Lower leg skin (tissue), 4 donors: ENCODE data around the gene HMGCR. TPM values are rescaled to one million over a fixed set of nuclear protein-coding genes. Genes with fewer than 3 reads are reported as not detected.

Experiments
- DNase-seq, 2 donors: peaks; one replicate each; pipeline ENCODE4 v3.0.0-alpha.2; 2019; ENCODE audit warnings: low spot score in 2 of 2
- H3K4me3 ChIP-seq: fragments of 200-600 bp; sonication (generic); 2 replicates; pipeline ENCODE4 v1.5.1; 2017; ENCODE audit warnings: mild to moderate bottlenecking, low read depth; ENCODE audit not compliant: poor library complexity, severe bottlenecking
- CTCF ChIP-seq, 3 donors: fragments of 450-650 bp; IDR thresholded peaks; one replicate each; pipeline ENCODE4 v1.5.1; 2016; ENCODE audit warnings: antibody characterized with exemption in 3 of 3, mild to moderate bottlenecking in 3 of 3, moderate library complexity in 2 of 3
- POLR2A ChIP-seq, 2 donors: fragments of 450-650 bp; IDR thresholded peaks; one replicate each; pipeline ENCODE4 v1.6.1; 2016 to 2017; ENCODE audit warnings: antibody characterized with exemption in 2 of 2, mild to moderate bottlenecking in 1 of 2, moderate library complexity in 1 of 2
- WGBS, 2 donors: methylation state at CpG; one replicate each; pipeline ENCODE4 v1.1.5; 2018; 5-methylcytosine and 5-hydroxymethylcytosine counted together
- intact Hi-C: fragments of 100-400 bp; cut with DNase I; formaldehyde crosslinking; loops from one replicate; pipeline ENCODE4 v1.15.0; 2023; ENCODE audit warnings: low total_unique reads
- total RNA-seq, 4 donors: library from RNA; depleted of rRNA; stranded (reverse); fragments of >200 nt; gene quantifications; one replicate each; pipeline ENCODE4 v1.1.0, GENCODE V29; 2016

HMGCR gene
- total RNA-seq, 4 donors from 2014 or later: 101 to 119 (median 103) TPM

GRCh38 chr5:75374394-75374814, 37.4 kb downstream of the HMGCR start:
- intact Hi-C loops: no loop called here
- no peak for DNase-seq
- TF ChIP-seq POLR2A (IDR thresholded peaks at IDR 0.05) (no peak), CTCF (IDR thresholded peaks at IDR 0.05) (no peak)
- 90 to 92% methylated on average over 12 of the region's 12 CpGs for WGBS, 2 donors
- H3K4me3 ChIP-seq: no peak overlapping the region

GRCh38 chr5:75375414-75375813, 38.4 kb downstream of the HMGCR start:
- WGBS, 2 donors: 98 to 99% methylated on average over 4 of the region's 4 CpGs
- TF ChIP-seq CTCF (IDR thresholded peaks at IDR 0.05): no peak
- no peak for TF ChIP-seq POLR2A (IDR thresholded peaks at IDR 0.05)
- DNase-seq: no peak
- no peak overlapping the region for H3K4me3 ChIP-seq
- intact Hi-C loops: no loop called here

GRCh38 chr5:75380099-75380498, 43.1 kb downstream of the HMGCR start:
- 90 to 94% methylated on average over 1 of the region's 1 CpG for WGBS, 2 donors
- DNase-seq: no peak
- H3K4me3 ChIP-seq: no peak overlapping the region
- intact Hi-C loops: no loop called here
- TF ChIP-seq CTCF (IDR thresholded peaks at IDR 0.05) (no peak), POLR2A (IDR thresholded peaks at IDR 0.05) (no peak)

GRCh38 chr5:75381456-75381855, 44.4 kb downstream of the HMGCR start:
- no peak for TF ChIP-seq CTCF (IDR thresholded peaks at IDR 0.05)
- no peak for TF ChIP-seq POLR2A (IDR thresholded peaks at IDR 0.05)
- H3K4me3 ChIP-seq: no peak overlapping the region
- intact Hi-C loops: no loop called here
- DNase-seq: no peak
- 86 to 91% methylated on average over 4 of the region's 4 CpGs for WGBS, 2 donors

- TF ChIP-seq CTCF (IDR thresholded peaks at IDR 0.05) (no peak), POLR2A (IDR thresholded peaks at IDR 0.05) (no peak)
- H3K4me3 ChIP-seq: no peak overlapping the region
- 28 to 32% methylated on average over 1 of the region's 1 CpG for WGBS, 2 donors
- DNase-seq: no peak
- intact Hi-C loops: no loop called here
Observed at GRCh38 chr5:75384218-75384617, 47.2 kb downstream of the HMGCR start.

- no peak for TF ChIP-seq CTCF (IDR thresholded peaks at IDR 0.05)
- TF ChIP-seq POLR2A (IDR thresholded peaks at IDR 0.05): no peak
- H3K4me3 ChIP-seq: no peak overlapping the region
- WGBS, 2 donors: 93 to 94% methylated on average over 6 of the region's 6 CpGs
- intact Hi-C loops: no loop called here
- no peak for DNase-seq
Observed at GRCh38 chr5:75387806-75388205, 50.8 kb downstream of the HMGCR start.
